HuH-7.5 (cell line): Measurements from ENCODE around the gene TBC1D10A.

ENCODE experiments used
- DNase-seq: peaks from one replicate; pipeline ENCODE4 v3.0.0; 2011; ENCODE audit warnings: low spot score

Gene TBC1D10A

GRCh38 chr22:30320021-30320556 lies 6.7 kb downstream of the TBC1D10A start:
- DNase-seq: no peak

DNA sequence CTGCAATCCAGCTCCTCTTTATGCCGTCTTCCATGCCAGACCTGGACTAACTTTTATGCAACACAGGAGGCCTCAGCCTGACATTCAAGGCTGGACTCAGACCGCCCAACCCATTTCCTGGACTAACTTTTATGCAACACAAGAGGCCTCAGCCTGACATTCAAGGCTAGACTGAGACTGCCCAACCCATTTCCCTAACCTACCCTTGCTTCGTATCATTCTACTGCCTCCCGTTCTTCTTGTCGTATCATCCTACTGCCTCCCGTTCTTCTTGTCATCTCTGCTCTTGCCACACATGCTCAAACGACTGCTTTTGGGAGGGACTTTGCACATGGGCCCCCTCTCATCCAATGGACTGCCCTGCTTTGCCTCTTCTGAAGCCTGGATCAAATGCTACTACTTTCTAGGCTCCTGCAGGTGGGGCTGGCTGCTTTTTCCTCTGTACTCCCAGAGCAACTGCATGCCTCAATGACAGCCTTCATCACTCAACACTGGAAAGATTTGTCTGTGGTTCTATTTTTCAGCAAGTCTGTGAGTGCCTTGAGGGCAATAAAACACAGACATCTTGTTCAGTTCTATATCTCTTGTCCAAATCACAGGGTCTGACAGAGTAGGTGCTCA lies 7.8 kb downstream of the TBC1D10A start:
- DNase-seq: no peak

GRCh38 chr22:30317778-30318177 lies 9.0 kb downstream of the TBC1D10A start:
- no peak for DNase-seq

GRCh38 chr22:30315962-30316576 lies 10.7 kb downstream of the TBC1D10A start:
- no peak for DNase-seq

DNA sequence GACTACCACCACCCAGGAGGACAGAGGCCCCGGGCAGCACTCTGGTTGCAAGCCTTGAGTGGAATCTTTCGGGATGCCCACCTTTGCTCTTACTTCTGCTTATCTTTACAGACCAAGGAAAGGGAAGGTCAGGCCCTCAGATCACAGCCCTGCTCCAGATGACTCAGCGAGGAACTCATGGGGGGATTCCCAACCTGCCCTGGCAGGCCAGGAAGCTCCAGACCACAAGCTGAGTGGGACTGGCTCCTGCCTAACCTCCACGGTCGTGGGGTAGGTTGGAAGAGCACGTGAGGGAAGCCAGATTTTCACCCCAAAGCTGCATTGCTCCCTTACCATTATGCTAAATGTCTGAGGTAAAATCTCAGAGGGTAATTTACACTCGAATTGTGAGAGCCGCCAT lies 11.8 kb downstream of the TBC1D10A start:
- DNase-seq: no peak

DNA sequence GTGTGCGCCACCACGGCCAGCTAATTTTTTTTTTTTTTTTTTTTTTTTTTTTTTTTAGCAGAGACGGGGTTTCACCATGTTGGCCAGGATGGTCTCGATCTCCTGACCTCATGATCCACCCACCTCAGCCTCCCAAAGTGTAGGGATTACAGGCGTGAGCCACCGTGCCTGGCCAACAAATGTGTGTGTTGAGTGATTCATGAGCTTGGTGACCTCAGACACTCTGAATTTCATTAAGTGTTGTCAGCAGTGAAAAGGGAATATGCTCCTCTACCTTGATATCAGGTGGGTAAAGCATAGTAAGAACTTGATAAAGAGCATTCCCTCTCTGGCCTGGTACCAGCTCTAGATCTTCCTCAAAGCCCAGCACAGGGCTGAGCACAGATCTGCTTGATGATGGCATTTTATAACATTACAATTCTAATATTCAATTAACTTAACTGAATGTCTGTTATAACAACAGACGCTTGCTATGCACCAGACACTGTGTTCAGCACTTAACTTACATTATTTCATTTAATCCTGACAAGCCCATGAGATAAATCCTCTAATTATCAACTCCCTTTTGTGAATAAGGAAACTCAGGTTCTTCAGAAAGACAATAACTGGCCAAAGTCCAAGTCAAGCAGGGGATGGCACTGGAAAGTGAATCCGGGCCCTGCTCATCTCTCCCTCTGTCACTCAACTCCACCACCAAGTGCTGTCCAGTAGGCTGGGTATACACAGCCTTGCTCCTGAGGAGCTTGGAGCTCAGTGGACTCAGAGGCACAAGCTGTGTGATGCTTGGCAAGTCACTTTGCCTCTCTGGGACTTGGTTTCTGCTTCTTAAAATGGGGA lies 13.0 kb downstream of the TBC1D10A start:
- no peak for DNase-seq

DNA sequence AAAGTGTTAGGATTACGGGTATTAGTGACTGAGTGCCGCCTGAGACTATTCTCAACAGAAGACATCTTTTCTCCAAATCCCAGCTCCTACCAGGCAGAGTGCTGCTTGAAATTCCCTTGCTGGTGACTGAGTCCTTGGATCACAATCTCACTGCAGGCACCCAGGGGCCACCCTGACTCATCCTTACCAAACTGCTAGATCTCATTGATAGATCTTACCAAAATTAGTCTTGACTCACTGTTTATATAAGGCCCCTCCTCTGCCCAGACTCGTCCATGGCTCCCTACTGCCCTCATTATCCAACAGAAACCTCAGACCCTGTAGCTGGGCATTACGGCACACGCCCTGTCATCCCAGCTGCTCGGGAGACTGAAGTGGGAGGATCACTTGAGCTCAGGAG lies 14.7 kb downstream of the TBC1D10A start:
- DNase-seq: no peak

DNA sequence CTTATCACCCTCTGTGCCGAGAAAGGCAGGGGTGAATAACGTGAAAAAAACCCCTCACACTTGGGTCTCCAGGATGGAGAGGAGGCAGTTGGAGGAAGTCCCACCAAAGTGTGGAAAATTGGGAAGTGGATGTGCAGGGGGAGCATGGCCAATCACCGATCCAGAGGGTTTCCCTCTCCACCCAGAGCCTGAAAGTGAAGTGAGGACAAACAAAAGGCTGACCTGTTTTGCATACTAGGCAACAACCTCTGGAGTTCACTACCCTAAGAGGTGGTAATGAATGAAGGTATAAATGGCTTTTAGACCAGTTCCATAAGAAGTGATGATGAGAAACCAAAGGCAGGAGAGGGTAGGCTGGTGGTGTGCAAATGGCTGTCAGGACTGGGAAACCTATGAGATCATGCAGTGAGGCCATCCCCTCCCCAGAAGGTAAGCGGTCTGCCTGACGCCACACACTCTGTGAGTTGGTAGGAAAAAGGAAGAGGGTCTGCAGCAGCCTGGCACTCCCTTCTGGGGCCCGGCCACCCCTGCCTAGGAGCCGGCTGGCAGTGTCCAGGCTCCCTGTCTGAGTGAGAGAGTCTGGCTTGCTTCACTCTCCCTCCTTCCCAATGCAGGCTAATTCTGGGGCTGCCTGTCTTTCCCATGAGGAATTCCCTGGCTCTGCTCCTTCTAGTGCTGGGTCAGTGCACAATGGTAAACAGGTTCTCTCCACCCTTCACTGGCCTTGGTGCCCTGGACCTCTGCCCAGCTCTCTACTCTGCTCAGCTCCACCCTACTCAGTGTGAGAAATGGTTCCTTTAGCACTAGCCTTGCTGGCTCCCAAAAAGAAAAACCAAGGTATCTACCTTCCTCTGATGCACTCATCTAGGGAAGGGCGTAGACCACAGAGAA lies 15.6 kb downstream of the TBC1D10A start:
- DNase-seq: no peak

DNA sequence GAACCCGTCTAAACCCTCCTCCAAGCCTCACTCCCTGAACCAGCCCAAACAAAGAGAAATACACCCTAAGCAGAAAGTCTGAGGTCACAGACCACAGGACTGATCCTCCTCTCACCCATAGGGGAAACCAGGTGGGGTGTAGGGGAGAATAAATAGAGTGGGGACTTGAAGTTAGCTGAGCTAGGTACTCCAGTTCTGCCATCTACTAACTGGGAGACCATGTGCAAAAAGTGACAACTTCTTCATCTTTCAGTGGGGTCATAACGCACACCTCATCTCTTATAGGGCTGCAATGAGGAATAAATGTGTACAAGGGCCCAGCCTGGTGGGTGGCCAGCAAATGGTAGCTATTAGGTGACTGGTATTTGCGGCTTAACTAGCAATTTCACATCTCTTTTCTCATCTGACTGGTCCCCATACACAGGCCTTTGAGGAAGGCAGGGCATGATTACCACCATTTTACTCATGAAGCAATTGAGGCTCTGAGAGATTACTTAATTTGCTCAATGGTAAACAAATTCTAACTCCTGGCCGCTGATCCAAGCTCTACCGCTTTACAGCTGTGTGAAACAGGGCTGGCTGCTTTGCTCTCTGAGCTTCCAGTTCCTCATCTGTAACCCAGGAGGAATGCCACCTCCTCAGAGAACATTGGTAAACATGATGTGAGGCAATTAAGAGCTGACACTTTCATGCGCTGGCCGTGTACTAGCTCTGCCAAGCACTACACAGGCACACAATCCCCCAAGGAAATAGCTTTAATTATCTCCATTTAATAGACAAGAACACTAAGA lies 16.6 kb downstream of the TBC1D10A start:
- no peak for DNase-seq

DNA sequence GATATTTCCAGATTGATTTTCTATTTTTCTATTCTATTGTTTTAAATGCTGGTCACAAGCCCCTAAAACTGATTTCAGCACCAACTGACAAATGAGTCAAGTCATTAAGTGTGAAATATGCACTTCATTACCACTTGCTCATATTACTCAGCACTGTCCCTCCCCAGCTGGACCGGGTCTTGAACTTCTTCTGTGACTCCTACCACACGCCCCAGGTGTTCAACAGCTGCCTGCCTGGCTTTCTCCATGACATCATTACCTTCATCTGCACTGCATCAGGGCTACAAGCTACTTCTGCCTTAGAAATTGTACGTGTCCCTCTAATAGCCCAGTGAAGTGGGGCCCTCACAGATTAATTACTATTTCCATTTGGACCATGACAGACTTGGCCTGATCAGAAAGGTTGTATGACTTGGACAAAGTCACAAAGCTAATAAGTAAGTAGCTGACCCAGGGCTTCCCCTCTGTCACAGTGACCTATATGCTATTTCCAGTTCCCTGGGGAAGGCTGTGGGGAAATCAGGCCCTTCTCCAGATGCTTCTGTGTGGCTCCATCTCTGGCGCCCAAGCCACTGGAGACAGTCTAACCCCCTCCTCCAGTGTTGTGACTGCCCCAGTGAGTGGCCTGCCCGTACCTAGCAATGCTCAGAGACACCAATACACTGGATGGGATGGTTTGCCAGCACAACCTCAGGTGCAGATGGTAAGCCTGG lies 18.1 kb downstream of the TBC1D10A start:
- no peak for DNase-seq

DNA sequence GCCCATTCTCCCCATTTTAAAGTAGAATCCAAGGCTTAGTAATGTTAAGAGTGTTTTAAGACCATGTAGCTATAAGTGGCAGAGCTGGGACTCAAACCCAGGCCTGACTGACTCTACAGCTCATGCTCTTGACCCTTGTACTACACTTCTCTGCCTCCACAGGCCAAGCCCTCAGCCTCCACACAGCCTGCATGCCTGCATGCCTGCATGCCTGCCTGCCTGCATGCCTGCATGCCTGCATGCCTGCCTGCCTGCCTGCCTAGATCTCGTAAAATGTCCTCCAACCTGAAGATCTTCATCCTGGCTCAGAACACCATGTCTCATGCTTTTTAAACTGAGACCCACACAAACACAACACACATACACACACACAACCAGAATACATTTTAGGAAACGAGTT lies 18.6 kb downstream of the TBC1D10A start:
- DNase-seq: no peak

- no peak for DNase-seq
Observed at GRCh38 chr22:30307041-30307574, 19.6 kb downstream of the TBC1D10A start.

- DNase-seq: no peak
Observed at GRCh38 chr22:30306627-30307011, 20.1 kb downstream of the TBC1D10A start.

DNA sequence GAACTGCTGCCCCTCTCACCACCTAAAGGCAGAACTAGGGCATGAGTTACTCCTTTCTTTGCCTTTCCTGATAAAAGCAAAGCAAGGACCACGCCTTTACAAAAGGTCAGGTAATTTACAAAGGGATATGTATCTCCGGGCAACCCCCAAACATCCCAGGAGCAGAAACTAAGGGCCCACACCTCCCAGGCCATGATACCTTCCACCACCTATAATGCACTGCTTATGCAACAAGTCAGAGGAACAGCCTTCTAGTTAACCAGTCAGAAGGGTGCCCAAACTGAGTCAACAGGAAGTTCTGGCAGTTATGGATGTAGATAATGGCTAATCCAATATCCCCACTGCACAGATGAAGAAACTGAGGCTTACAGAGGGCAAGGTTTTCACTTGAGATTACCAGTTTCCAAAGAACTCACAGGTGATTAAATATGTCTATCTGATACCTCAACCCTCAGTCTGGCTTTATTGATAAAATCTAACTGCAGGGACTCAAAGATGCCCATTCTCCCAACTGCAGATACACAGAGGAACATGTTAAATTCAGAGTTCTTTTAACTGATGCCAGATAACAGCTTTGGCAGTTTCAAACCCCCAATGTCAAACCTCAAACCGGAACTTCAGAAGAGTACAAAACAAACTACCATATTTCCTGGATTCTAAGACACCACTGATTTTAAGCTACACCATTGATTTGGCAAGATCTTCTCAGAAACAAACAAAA lies 20.7 kb downstream of the TBC1D10A start:
- no peak for DNase-seq

DNA sequence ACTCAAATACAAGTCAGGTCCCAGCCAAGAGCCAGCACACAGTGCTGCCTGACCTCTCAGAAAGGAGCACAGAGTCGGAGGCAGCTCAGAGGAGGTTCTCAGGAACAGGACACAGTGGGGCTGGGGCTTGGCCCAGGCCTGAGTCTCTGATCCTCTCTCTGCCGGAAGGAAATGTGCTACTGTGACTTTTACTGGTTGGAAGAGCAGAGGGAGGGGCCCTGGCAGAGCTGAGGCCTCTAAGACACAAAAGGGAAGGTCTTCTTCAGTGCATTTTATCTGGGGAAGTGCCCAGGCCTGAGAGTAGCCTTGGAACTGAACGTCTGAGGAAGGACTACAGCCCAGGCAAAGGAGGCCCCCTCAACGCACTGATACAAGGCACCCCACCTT lies 21.2 kb downstream of the TBC1D10A start:
- no peak for DNase-seq

DNA sequence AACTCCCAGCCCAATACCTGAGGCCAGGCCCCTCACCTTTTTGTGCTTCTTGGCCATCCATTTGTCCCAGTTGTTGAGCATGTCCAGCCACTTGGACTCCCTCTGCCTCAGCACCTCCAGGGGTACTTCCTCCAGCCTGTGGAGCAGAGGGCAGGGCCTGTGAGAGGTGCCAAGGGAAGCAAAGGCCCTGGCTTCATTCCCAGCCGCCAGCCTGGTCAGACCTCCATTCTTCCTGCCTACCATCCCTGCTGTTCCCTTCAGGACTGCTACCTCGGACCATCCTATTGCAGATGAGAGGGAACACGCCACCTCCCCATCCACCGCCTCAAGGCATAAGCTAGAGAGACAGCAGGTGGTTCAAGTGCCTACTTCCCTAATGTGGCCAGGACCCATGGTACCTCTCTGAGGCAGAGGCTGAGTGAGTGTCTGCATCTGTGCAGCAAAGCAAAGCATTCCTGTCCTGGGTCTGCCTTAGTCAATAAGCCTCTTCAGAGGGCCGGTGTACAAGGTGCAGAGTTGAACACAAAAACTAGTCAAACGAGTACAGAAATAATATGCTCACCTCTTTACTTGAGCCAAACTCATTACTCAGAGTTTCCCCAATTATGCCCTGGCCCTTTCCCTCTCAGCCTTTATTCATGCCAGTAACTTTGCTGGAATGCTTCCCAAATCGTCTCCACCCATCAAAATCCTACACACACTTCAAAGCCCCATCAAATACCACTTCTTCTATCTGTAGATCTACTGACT lies 22.1 kb downstream of the TBC1D10A start:
- no peak for DNase-seq

GRCh38 chr22:30302810-30303138 lies 24.0 kb downstream of the TBC1D10A start:
- DNase-seq: no peak

DNA sequence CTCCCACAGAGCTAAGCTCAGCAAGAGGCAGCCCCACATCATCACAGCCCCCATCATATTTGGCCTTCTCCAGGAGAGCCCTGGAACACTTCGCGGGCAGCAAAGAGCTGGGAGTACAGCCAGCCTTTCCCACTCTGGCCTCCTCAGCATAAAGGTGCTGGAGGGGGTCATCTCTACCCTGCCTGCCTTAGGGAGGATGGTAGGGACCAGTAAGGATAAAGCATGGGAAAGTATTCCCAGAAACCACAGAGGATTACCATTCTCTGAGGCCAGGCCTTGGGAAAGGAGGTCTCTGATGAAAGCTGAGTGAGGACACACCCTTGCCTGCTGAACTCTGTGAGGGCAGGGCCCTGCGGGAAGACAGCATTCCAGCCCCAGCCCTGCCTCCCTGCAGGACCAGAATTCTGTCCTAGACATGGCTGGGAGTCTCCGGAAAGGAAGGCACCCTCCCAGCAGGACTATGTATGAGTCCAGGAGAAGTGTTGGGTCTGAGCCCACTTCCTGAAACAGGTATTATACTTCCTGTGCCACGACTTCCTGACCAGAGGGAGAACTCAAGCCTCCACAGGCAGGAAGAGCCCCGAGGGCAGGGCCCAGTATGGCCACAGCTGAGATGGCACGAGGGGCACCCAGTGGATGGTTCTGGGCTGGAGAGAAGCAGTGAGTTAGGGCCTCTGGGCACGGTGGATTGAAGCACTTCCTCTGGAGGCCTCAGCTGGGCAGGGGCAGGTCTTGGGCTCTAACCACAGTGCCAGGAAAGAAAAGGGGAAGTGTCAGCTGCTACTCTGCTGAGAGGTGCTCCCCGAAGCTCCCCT lies 24.5 kb downstream of the TBC1D10A start:
- no peak for DNase-seq
